Hypothalamus (tissue), 51 donors: ENCODE results near the gene SFT2D3.
A peak's percentile ranks its signal among the peaks of the same experiment; 100 is the strongest.

ENCODE experiments used
- DNase-seq, 51 donors: peaks; one replicate each; lab custom pipeline; 2025; lab: John Stamatoyannopoulos, UW

SFT2D3 gene

DNA sequence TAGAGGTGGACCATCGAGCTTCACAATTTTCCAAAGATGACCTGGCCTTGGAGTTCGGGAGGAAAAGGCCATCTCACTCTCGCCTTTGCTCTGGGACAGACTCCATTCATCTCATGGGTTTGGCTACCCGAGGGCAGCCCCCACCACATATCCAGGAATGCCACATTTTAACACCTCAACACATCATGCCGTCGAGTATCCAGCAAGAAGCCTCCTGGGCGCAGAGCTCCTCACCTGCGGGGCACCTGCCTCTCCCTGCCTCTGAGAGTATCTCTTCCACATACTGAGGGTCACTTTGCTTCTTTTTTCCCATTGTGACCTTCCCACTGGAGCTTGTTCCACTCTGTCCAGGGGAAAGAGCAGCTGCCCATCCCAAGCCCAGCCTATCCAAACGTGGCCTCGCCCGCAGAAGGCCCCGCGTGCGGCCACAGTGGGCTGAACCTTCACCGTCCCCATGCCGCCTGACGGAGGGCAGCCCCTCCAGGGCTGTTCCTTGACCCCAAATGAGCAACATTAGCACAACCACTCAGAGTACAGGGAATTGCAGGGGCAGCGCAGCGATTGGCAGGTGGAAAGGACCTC lies 20.5 kb upstream of the SFT2D3 start:
- no peak for DNase-seq

DNA sequence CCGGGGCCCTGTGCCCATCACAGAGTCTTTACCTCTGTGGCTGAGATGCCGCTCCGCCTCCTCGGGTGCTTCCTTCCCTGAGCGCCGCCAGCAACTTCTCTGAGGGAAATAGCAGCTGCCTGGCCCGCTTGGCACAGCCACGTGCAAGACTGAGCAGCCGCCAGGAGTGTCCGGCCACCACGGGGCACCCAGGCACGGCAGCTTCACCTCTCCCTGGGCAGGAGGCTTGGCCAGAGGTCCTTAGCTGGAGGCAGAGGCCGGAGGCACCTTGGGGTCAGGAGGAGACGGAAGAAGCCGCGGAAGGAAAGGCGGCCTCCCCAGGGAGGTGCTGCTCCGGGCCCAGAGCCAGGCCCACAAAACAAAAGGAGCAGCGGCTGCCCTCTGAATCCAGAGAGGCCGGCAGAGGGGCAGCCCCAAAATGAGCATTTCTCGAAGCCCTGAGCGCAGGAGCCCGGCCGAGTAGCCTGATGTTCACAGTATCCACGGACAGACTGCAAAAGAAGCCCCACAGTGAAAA lies 20.0 kb upstream of the SFT2D3 start:
- peak in 5 of 51 donors; percentile 12 to 41 (median 23) for DNase-seq

DNA sequence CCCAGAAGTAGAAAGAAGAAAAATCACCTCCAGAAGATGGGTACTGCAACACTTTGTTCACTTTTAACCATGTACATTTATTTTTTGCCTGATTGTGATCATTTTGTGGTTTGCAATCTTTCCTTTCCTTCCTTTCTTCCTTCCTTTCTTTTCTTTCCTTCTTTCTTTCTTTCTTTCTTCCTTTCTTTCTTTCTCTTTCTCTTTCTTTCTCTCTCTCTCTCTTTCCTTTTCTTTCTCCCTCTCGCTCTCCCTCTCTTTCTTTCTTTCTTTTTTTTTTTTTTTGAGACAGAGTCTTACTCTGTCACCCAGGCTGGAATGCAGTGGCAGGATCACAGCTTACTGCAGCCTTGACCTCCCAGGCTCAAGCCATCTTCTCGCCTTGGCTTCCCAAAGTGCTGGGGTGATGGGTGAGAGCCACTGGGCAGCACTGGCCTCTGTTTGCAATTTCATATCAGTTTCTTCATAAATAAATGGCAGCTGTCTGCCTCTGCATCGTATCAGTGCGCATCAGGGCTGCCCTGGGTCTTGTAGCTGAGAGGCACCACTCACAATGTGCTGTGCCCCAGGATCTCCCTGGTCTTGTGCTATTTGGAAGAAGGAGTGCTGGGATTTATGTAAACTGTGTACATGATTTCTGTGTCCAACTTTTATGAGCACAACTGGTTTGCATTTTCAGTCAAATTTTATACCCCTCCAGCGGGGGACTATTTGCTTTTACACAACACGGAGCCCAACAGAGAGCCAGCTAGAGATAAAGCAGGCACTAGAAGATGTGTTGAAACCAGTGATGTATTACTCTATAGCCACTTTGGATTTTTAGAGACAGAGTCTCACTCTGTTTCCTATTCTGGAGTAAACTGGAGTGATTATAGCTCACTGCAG lies 19.1 kb upstream of the SFT2D3 start:
- DNase-seq = no peak

DNA sequence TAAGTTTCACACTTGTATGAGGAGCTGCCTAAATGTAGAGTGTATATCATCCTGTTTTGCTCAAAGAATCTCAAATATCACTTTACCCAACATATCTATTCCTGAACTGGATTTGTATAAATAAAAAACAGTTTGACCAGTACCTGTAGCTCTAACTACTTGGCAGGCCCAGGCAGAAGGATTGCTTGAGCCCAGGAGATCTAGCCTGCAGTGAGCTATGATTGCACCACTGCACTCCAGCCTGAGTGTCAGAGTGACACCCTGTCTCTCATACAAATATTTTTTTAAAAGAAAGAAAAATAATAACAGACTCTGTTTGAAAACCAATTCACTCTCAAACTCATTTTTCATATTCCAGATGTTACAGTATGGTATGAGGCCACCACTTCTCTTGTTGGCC lies 18.2 kb upstream of the SFT2D3 start:
- DNase-seq = no peak

DNA sequence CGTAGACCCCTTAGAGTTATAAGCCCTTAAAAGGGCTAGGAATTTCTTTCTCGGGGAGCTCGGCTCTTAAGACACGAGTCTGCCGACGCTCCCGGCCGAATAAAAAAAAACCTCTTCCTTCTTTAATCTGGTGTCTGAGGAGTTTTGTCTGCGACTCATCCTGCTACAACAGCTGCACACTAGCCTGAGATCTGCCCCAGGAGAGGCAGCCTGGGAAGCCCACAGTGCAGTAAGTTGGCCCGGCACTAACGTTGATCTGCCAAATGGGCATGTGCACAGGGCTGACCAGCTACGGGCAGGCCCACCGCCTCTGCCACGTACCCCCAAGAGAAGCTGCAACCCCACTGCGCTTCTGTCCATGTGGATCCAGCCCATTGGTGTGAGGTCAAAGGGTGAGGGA lies 17.5 kb upstream of the SFT2D3 start:
- DNase-seq = no peak

DNA sequence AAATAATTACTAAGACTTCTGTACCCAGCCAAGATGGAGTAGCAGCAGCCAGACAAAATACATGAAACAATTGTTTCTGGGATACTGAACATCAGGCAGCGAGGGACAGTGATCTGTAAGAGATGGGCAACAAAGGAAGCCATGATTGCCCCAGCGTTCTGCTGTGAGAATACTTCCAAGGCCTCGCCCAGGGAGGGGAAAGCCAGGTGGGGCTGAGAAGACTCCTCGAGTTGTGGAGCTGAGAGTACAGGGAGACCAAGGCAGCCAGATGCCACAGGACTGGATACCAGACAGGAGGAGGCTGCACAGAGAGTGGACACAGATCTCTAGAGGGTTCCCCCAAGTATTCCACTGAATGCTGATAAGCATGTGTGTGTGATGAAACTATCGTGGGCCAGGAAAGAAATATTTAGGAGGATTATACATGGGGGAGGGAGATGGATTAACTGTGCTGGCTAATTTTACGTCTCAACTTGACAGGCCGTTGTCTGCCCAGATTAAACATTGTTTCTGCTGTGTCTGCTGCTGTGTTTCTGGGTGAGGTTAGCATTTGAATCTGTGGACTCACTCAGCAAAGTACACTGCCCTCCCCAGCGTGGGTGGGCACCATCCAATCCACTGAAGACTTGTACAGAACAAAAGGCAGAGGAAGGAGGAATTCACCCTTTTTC lies 15.8 kb upstream of the SFT2D3 start:
- no peak for DNase-seq

DNA sequence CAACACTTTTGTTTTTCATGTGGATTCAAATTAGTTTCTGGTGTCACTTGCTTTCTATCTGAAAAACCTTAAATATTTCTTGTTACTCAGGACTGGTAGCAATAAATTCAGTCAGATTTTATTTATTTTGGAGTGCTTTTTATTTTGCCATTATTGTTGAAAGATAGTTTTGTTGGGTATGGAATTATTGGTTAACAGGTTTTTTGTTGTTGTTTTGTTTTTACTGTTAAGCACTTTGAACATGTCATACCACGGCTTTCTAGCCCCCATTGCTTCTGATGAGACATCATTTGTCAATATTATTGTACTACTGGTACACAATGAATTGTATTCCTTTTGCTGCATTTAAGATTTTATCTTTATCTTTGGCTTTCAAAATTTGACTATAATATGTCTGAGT lies 12.9 kb upstream of the SFT2D3 start:
- no peak for DNase-seq

DNA sequence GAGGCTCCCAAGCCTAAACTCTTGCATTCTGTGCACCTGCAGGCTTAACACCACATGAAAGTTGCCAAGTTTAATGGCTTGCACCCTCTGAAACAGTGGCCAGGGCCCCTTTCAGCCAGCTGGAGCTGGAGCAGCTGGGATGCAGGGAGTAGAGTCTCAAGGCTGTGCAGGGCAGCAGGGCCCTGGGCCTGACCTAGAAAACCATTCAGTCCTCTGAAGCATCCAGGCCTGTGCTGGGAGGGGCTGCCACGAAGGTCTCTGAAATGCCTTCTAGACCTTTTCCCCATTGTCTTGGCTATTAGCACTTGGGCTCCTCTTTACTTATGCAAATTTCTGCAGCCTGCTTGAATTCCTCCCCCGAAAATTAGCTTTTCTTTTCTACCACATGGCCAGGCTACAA lies 10.6 kb upstream of the SFT2D3 start:
- no peak for DNase-seq

DNA sequence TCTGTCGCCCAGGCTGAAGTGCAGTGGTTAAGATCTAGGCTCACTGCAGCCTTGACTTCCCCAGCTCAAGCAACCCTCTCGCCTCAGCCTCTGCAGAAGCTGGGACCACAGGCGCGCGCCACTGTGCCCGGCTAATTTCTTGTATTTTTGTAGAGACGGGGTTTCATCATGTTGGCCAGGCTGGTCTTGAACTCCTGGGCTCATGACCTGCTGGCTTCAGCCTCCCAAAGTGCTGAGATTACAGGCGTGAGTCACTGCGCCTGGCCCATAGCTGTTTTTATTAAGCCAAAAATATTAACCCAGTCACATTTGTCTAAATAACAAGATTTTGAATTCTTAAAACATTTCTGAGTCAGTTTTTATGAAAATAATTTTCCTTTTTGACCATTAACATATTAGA lies 6.3 kb upstream of the SFT2D3 start:
- DNase-seq = no peak

DNA sequence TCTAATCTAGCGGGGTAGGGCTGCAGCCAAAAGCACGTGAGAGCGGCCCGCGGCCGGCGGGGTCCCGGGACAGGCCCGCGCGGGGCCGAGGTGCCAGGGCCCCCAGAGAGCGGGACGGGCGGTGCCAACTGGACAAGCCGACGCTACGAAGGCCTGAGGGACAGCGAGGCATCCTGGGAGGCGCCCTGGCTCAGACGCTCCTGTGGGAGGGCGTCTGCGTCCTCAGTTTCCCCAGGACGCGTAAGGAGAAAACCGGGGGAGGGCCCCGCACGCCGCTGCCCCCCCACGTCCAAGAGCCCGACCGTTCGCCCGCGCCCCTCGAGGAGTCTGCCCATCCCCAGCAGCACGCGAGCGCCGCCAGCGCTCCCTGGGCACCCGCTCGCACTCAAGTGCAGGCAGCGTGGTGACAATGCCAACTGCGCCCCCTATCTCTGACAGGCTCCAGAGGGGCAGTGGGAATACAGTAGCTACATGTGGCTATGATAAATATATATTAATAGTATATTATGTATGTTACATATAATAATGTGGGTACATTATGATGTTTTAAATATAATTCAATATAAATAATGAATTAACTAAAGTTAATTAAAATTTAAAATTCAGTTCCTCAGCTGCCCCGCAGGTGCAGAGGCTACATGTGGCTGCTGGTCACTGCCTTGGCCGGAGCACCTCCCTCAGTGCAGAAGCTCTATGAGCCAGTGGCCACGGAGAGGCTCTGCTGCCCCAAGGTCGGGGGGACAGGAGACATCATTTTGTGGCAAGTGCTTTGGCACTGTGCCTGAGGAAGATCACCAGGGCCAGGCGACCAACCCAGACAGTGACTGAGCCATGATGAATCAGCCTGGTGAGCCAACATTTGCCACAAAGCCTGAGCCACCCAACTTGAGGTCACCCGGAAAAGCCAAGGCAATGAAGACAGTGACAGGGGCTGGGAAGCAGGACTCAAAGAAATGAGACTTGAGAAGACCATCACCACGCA lies 5.5 kb upstream of the SFT2D3 start:
- DNase-seq = peak in 29 of 51 donors; percentile 15 to 72 (median 40)

DNA sequence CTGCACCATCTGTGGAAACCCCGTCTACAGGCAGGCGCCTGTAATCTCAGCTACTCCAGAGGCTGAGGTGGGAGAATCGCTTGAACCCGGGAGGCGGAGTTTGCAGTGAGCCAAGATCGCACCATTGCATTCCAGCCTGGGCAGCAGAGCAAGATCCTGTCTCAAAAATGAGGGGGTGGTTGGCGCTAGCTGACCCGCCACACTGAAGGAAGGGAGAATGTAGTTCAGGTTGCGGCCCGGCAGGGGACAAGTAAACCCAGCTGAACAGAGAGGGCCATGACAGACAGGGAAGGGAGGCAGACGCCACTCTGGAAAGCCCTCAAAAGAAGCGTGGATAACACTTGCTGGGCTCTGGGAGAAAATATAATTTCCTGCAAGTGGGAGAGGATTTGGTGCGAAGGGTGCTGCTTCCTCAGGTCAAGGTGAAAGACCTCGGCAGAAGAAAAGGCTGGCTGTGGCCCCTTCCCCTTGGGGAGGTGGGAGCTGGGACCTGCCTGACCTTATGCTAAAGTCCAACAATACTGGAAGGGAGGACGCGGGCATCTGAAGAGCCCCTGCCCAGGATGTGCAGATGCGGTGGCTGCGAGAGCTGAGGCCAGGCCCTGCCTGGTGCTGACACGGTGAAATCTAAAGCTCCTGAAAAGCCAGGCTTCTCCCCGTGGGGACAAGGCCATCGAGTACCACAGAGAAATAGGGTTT lies 3.7 kb upstream of the SFT2D3 start:
- no peak for DNase-seq

DNA sequence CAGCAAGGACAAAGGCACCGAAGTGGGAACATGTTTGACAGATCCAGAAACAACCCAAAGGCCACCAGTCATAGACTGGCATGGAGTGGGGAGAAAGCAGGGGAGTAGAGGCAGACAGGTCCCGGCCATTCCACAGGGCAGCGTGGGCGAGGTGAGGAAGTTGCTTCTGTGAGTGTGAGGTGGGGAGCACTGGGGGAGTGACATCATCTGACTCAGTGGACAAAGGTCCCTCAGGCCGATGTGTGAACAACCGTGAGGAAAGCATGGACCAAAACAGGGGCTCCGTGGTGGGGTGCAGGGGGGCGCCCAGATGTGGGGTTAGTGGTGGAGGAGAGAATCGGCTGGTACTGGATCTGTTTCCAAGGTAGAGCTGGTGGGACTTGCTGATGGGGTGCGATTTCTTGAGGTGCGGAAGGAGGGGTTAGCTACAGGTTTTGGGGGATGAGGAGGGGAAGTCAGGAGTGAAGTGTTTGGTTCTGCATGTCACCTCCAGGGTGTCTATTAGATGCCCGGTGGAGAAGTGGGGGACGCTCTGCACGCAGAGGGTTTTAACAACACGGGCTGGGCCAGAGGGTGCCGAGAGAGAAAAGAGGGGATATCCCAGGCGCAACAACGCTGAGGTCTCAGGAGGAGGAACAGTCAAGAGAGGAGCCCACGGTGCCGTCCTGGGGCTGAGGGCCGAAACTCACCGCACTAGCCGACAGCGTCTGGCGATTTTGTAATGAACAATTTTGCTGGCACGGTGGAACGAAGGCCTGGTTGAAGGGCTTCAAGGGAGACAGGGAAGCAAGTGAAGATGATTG lies 2.5 kb upstream of the SFT2D3 start:
- DNase-seq = no peak

DNA sequence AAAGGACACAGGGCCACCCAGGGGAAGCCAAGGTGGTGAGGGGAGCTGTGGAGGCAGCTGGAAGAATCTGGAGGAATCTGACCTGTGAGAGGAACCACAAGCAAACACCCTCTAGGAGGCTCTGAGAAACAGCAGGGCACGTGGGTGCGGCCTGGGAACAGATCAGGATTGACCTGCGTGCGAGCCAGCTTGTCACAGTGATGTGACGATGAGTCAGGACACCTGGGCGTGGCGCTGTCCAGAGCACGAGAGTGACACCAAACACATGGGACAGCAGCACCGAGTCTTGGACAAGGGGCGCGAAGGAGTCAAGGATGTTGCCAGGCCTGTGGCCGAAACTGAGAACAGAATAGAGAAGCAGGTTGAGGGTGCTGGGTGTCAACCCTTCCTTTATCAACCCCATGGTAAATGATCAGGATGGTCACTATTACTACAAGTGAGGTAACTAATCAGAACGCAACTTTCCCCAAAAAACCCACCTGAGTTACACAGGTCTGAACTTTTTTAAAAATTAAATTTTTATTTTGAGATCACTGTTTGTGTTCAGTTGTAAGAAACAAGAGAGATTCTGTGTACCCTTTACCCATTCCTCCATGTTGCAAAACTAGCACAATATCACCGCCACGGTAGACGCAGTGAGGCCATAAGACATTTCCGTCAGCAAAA lies 637 bp upstream of the SFT2D3 start:
- DNase-seq = peak in 20 of 51 donors; percentile 8 to 45 (median 30)

DNA sequence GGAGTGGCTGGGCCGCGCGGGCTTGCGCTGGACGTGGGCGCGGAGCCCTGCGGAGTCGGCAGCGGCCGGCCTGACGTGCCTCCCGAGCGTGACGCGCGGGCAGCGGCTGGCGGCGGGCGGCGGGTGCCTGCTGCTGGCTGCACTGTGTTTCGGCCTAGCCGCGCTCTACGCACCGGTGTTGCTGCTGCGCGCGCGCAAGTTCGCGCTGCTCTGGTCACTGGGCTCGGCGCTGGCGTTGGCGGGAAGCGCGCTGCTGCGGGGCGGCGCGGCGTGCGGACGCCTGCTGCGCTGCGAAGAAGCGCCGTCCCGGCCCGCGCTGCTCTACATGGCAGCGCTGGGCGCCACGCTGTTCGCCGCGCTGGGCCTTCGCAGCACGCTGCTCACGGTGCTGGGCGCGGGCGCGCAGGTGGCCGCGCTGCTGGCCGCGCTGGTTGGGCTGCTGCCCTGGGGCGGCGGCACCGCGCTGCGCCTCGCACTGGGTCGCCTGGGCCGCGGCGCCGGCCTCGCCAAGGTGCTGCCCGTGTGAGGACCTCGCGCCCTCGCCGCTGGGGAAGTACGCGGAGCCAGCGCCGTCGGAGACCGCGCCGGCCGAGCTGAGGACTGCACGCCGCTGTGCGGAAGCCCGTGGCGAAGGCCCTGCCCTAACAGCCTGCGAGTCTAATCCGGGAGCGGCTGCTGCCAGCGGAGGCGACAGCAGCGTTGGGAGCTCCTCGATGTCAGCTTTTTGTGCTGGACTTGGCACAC lies 526 bp downstream of the SFT2D3 start:
- peak in 40 of 51 donors; percentile 11 to 86 (median 68) for DNase-seq

DNA sequence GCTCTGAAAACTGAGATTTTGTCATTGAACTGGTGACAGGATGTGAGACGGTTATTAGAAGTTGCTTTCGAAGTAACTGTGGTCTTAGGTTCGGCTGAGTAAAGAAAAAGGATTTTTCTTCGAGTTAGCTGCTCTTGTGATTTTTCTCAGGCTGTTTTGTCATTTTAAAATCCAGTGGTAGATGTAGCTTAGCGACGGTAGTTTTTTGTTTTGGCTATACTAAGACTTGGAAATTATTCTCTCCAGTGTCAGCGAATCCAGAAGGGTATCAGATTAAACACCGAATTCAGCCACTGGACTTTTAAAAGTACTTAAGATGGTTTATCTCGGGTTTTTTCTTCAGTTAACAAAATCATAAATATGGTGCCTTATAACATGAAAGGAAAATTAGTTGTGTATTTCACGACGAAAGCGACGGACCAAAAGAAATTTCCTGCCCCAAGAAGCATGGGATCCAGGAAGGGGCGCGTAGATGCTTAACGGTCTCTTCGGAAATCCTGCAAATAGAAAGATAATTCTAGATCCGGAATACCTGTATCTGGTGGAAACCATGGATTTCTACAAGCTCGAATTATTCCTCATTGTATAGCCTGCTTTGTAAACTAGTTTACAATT lies 1.2 kb downstream of the SFT2D3 start:
- no peak for DNase-seq

DNA sequence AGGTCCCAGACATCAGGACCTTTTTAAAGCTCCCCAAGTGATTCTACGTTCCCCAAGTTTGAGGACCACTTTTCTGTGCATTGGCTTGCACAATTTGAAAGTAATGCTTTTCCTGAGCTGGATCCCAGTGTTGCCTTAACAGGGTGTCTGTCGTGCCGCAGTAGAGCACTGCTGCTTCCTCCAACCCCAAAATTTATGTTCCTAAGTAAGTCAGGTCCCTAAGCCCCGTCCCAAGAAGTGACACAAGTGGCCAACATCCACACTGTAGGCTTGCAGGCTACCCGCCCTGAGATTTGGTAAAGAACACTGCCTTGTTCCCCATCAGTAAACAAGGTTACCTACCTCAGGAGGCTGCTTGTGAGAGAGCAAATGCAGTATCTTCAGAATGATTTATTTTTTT lies 2.0 kb downstream of the SFT2D3 start:
- no peak for DNase-seq
